Liver (tissue), 9 donors: ENCODE data around the gene DDX31. TPM values are rescaled to one million over a fixed set of nuclear protein-coding genes. Genes with fewer than 3 reads are reported as not detected.

Source experiments
- DNase-seq: peaks from one replicate; pipeline ENCODE4 v3.0.0-alpha.2; 2017; ENCODE audit warnings: low spot score
- H3K27ac ChIP-seq, 2 donors: one replicate each; pipeline ENCODE4 v1.7.0; 2013; ENCODE audit warnings: inconsistent platforms in 2 of 2, low read length in 2 of 2, control low read depth in 1 of 2, low read depth in 1 of 2, mild to moderate bottlenecking in 1 of 2
- H3K27me3 ChIP-seq, 4 donors: one replicate each; pipeline versions ENCODE4 v1.6.1 to v1.7.0; 2013; ENCODE audit warnings: low read length in 3 of 4, inconsistent platforms in 1 of 4, mild to moderate bottlenecking in 1 of 4, moderate library complexity in 1 of 4; ENCODE audit not compliant: control insufficient read depth in 4 of 4, insufficient read depth in 4 of 4
- H3K36me3 ChIP-seq, 4 donors: one replicate each; pipeline versions ENCODE4 v1.6.1 to v1.7.0; 2013; ENCODE audit warnings: low read length in 3 of 4, mild to moderate bottlenecking in 3 of 4, low read depth in 1 of 4, moderate library complexity in 1 of 4; ENCODE audit not compliant: control insufficient read depth in 4 of 4, insufficient read depth in 3 of 4
- H3K4me1 ChIP-seq, 4 donors: one replicate each; pipeline versions ENCODE4 v1.6.1 to v1.7.0; 2013; ENCODE audit warnings: low read length in 3 of 4, mild to moderate bottlenecking in 3 of 4, moderate library complexity in 1 of 4; ENCODE audit not compliant: control insufficient read depth in 4 of 4, insufficient read depth in 4 of 4
- H3K4me3 ChIP-seq, 3 donors: one replicate each; pipeline versions ENCODE4 v1.6.1 to v1.7.0; 2013; ENCODE audit warnings: low read length in 3 of 3, control low read depth in 1 of 3, low read depth in 1 of 3, mild to moderate bottlenecking in 1 of 3
- H3K9ac ChIP-seq, 2 donors: one replicate each; pipeline ENCODE4 v1.7.0; 2013; ENCODE audit warnings: low read length in 2 of 2, mild to moderate bottlenecking in 2 of 2, moderate library complexity in 2 of 2, control low read depth in 1 of 2, low read depth in 1 of 2
- H3K9me3 ChIP-seq, 4 donors: one replicate each; pipeline versions ENCODE4 v1.6.1 to v1.7.0; 2013; ENCODE audit warnings: low read length in 3 of 4; ENCODE audit not compliant: control insufficient read depth in 4 of 4
- EGR1 ChIP-seq, 2 donors: IDR thresholded peaks; 2 replicates each; pipeline ENCODE4 v1.6.1; 2016 to 2018; ENCODE audit warnings: antibody characterized with exemption in 2 of 2, low read depth in 2 of 2
- FOXA1 ChIP-seq: IDR thresholded peaks from 2 replicates; pipeline ENCODE4 v1.6.1; 2016; ENCODE audit warnings: antibody characterized with exemption
- HNF4G ChIP-seq: IDR thresholded peaks from 2 replicates; pipeline ENCODE4 v1.6.1; 2016; ENCODE audit warnings: antibody characterized with exemption
- NR2F2 ChIP-seq: IDR thresholded peaks from 2 replicates; pipeline ENCODE4 v1.6.1; 2016; ENCODE audit warnings: antibody characterized with exemption
- RAD21 ChIP-seq, 2 donors: IDR thresholded peaks; 2 replicates each; pipeline ENCODE4 v1.6.1; 2016; ENCODE audit warnings: antibody characterized with exemption in 2 of 2, mild to moderate bottlenecking in 2 of 2
- RXRA ChIP-seq, 2 donors: IDR thresholded peaks; 2 replicates each; pipeline ENCODE4 v1.6.1; 2017 to 2018; ENCODE audit warnings: antibody characterized with exemption in 2 of 2, mild to moderate bottlenecking in 1 of 2
- TAF1 ChIP-seq: conservative IDR thresholded peaks from 2 replicates; pipeline ENCODE4 v1.6.1; 2016; ENCODE audit warnings: antibody characterized with exemption, mild to moderate bottlenecking
- WGBS: extraction: QIAGEN DNeasy Blood & Tissue Kit; methylation state at CpG from one replicate; pipeline ENCODE4 v1.1.7; 2013; 5-methylcytosine and 5-hydroxymethylcytosine counted together
- polyA plus RNA-seq, 2 donors: library from polyadenylated mRNA; stranded (reverse) in 1 of 2; unstranded in 1 of 2; fragments of 200-250 nt in 1 of 2; fragments of >200 nt in 1 of 2; fragmentation: Nextera tagmentation in 1 of 2; extraction: Ambion mirVana in 1 of 2; gene quantifications; one replicate each; pipeline versions ENCODE4 v1.2.1 to v1.2.3, GENCODE V29; 2013 to 2015
- total RNA-seq, 2 donors: library from RNA; depleted of rRNA; stranded (reverse); fragments of >200 nt; gene quantifications; one replicate each; pipeline ENCODE4 v1.2.3, GENCODE V29; 2014
- TF ChIP-seq, protein P1 (sequence below): IDR thresholded peaks from 2 replicates; pipeline ENCODE4 v1.6.1; 2016; ENCODE audit warnings: antibody characterized with exemption
- TF ChIP-seq, protein P2 (sequence below): IDR thresholded peaks from 2 replicates; pipeline ENCODE4 v1.6.1; 2016; ENCODE audit warnings: antibody characterized with exemption, mild to moderate bottlenecking
- TF ChIP-seq, protein P3 (sequence below): IDR thresholded peaks from 2 replicates; pipeline ENCODE4 v1.6.1; 2016; ENCODE audit warnings: antibody characterized with exemption
- donor health status: healthy.
- donor health status: healthy.
- donor health status: healthy.
- donor health status: healthy.
- donor health status: healthy.

Gene DDX31
- total and polyA plus RNA-seq, 4 donors = 2.5 to 9.6 (median 4.5) TPM

DNA sequence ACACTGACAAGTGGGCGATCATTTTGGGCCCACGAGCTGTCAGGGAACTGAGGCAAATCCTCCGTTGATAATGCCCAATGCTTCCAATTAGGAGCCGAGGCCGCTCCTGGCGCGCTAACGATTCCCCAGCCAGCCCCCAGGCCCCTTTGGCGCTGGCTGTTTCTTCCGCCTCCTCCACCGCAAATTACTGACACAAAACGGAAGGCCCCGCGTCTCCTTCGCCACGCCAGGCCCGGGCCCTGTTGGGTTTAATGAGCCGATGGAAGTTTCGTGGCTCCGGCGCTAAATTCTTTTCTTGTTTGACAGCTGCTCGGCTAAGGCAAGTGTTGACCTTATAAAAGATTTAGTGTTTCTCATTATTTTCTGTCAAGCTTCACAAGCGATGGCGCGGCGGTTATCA is 113.1 kb downstream of the DDX31 start:
- Histone ChIP-seq H3K9me3 (no peaks in the 10 kb centered on the region), H3K4me1 (no peaks in the 10 kb centered on the region), H3K27me3 (peaks cover 0 to 4% (median 0%) of the 10 kb centered on the region in 4 donors), H3K9ac (no peak overlapping the region), H3K27ac (no peak overlapping the region), H3K36me3 (no peaks in the 10 kb centered on the region), H3K4me3 (no peak overlapping the region)
- WGBS = 74% methylated on average over 26 of the region's 26 CpGs
- no peak for TF ChIP-seq EGR1 (IDR thresholded peaks at IDR 0.05; ENCODE audit: low read depth in 2 of 2)
- no peak for TF ChIP-seq RAD21 (IDR thresholded peaks at IDR 0.05)
- no peak for DNase-seq

DNA sequence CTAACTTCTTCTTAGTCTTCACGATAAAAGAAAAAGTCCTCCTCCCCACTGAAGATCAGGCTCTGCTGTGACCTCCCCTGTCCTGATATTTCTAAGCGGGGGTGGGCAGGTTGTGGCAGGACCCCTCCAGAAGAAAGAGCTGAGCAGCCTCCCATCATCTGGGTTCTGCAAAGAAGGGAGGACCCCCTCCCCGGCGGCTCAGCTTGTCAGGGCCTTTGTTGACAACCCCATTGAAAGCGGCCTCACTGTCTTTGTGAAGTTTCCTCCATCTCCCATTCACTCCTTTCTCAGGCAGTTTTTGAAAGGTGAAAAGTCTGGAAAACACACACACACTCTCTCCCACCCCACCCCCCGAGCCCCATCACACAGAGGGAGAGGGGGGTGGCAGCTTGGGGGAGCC is 113.5 kb downstream of the DDX31 start:
- 68% methylated on average over 6 of the region's 6 CpGs for WGBS
- Histone ChIP-seq H3K36me3 (no peaks in the 10 kb centered on the region), H3K27me3 (peaks cover 0 to 4% (median 0%) of the 10 kb centered on the region in 4 donors), H3K4me3 (no peak overlapping the region), H3K9me3 (no peaks in the 10 kb centered on the region), H3K27ac (no peak overlapping the region), H3K9ac (no peak overlapping the region), H3K4me1 (no peaks in the 10 kb centered on the region)
- no peak for DNase-seq
- TF ChIP-seq, protein P1, sequence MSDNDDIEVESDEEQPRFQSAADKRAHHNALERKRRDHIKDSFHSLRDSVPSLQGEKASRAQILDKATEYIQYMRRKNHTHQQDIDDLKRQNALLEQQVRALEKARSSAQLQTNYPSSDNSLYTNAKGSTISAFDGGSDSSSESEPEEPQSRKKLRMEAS = no peak
- TF ChIP-seq, protein P2, sequence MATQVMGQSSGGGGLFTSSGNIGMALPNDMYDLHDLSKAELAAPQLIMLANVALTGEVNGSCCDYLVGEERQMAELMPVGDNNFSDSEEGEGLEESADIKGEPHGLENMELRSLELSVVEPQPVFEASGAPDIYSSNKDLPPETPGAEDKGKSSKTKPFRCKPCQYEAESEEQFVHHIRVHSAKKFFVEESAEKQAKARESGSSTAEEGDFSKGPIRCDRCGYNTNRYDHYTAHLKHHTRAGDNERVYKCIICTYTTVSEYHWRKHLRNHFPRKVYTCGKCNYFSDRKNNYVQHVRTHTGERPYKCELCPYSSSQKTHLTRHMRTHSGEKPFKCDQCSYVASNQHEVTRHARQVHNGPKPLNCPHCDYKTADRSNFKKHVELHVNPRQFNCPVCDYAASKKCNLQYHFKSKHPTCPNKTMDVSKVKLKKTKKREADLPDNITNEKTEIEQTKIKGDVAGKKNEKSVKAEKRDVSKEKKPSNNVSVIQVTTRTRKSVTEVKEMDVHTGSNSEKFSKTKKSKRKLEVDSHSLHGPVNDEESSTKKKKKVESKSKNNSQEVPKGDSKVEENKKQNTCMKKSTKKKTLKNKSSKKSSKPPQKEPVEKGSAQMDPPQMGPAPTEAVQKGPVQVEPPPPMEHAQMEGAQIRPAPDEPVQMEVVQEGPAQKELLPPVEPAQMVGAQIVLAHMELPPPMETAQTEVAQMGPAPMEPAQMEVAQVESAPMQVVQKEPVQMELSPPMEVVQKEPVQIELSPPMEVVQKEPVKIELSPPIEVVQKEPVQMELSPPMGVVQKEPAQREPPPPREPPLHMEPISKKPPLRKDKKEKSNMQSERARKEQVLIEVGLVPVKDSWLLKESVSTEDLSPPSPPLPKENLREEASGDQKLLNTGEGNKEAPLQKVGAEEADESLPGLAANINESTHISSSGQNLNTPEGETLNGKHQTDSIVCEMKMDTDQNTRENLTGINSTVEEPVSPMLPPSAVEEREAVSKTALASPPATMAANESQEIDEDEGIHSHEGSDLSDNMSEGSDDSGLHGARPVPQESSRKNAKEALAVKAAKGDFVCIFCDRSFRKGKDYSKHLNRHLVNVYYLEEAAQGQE = no peak
- TF ChIP-seq NR2F2 (no peak), HNF4G (no peak), RAD21 (IDR thresholded peaks at IDR 0.05) (no peak), TAF1 (no peak)

DNA sequence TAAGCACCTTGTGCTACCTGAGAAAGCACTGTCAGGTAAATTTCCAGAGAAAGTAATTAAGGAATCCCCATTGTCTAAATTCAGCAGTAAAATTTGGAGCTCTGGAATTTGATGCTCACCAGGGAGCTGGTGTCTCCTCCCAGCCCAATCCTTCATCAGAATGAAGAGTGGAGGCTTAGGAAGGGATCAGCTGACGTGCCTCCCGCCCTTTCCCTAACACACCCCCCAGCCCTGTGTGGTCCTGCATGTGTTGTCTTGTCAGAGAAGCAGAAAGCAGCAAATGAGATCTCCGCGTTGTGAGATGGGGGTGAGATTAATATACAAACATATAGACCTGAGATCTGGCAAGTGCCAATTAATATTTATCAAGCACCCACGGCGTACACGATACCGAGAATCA is 114.3 kb downstream of the DDX31 start:
- WGBS = 78% methylated on average over 8 of the region's 8 CpGs
- no peaks in the 10 kb centered on the region for H3K9me3 ChIP-seq
- TF ChIP-seq, protein P3, sequence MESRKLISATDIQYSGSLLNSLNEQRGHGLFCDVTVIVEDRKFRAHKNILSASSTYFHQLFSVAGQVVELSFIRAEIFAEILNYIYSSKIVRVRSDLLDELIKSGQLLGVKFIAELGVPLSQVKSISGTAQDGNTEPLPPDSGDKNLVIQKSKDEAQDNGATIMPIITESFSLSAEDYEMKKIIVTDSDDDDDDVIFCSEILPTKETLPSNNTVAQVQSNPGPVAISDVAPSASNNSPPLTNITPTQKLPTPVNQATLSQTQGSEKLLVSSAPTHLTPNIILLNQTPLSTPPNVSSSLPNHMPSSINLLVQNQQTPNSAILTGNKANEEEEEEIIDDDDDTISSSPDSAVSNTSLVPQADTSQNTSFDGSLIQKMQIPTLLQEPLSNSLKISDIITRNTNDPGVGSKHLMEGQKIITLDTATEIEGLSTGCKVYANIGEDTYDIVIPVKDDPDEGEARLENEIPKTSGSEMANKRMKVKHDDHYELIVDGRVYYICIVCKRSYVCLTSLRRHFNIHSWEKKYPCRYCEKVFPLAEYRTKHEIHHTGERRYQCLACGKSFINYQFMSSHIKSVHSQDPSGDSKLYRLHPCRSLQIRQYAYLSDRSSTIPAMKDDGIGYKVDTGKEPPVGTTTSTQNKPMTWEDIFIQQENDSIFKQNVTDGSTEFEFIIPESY = no peak
- TF ChIP-seq TAF1 = no peak
- TF ChIP-seq, protein P2 = no peak
- no peak for TF ChIP-seq RXRA (IDR thresholded peaks at IDR 0.05)
- no peak for TF ChIP-seq FOXA1
- no peak for TF ChIP-seq HNF4G
- H3K9ac ChIP-seq = no peak overlapping the region
- no peak for DNase-seq
- H3K4me3 ChIP-seq = no peak overlapping the region
- no peaks in the 10 kb centered on the region for H3K4me1 ChIP-seq
- no peak overlapping the region for H3K27ac ChIP-seq
- H3K36me3 ChIP-seq = no peaks in the 10 kb centered on the region
- H3K27me3 ChIP-seq = peaks cover 0 to 4% (median 0%) of the 10 kb centered on the region in 4 donors
